ENCODE measurements around the gene WNT16.

DNA sequence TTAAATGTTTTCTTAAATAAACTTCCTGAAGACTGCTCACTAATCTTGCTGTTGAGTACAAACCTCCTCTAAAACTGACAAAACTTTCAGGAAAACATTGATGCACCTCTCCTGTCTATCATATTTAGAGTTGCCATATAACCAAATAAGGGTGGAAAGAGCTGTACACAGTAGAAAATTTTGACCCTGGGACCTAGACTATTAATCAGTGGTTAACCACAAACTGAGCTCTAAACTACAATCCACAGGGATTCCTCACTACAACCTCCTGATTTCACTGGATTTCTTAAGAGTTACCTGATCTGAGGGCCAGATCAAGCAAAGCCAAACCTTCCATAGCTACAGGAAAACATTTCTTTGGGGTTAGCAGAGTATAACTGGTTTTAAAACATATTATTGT lies 39.9 kb upstream of the WNT16 start:
- TF ChIP-seq CTCF (IDR thresholded peaks at IDR 0.05) (no peak), POLR2A (IDR thresholded peaks at IDR 0.05) (no peak)
